K562 (cell line): ENCODE data around the gene USP16. TPM values are rescaled to one million over a fixed set of nuclear protein-coding genes. Genes with fewer than 3 reads are reported as not detected.

Experiments
- ATF4 ChIP-seq: fragments of 450-650 bp; formaldehyde crosslinking; IDR thresholded peaks from 2 replicates; pipeline ENCODE4 v1.4.0; 2022; ENCODE audit warnings: mild to moderate bottlenecking, moderate library complexity
- BCL6 ChIP-seq: fragments of 250-450 bp; sonication (Bioruptor Pico); IDR thresholded peaks from 2 replicates; pipeline ENCODE4 v1.4.0; 2020
- BRD4 ChIP-seq: fragments of 200-600 bp; sonication (generic); IDR thresholded peaks from 2 replicates; pipeline ENCODE4 v1.6.1; 2017; ENCODE audit warnings: inconsistent platforms
- FOXK1 ChIP-seq: sonication (generic); formaldehyde crosslinking; IDR thresholded peaks from 2 replicates; pipeline ENCODE4 v1.8.0; 2022; ENCODE audit warnings: missing genetic modification reagents, mild to moderate bottlenecking, borderline replicate concordance
- FOXP4 ChIP-seq: sonication (generic); formaldehyde crosslinking; IDR thresholded peaks from 2 replicates; pipeline ENCODE4 v1.8.0; 2022; ENCODE audit warnings: mild to moderate bottlenecking, missing genetic modification reagents, borderline replicate concordance
- HOXB6 ChIP-seq: fragments of 250-450 bp; sonication (Bioruptor Pico); IDR thresholded peaks from 2 replicates; pipeline ENCODE4 v1.5.1; 2022; ENCODE audit warnings: mild to moderate bottlenecking, borderline replicate concordance
- NCOA4 ChIP-seq: fragments of 450-650 bp; IDR thresholded peaks from 2 replicates; pipeline ENCODE4 v1.6.1; 2018; ENCODE audit warnings: mild to moderate bottlenecking; ENCODE audit not compliant: partially characterized antibody
- PHF8 ChIP-seq: fragments of 200-600 bp; sonication (generic); IDR thresholded peaks from 2 replicates; pipeline ENCODE4 v1.6.1; 2012; ENCODE audit warnings: mixed run types, mild to moderate bottlenecking, inconsistent platforms, low read length, moderate library complexity, borderline replicate concordance
- PREB ChIP-seq: sonication (generic); formaldehyde crosslinking; IDR thresholded peaks from 2 replicates; pipeline ENCODE4 v1.8.1; 2023; ENCODE audit warnings: mild to moderate bottlenecking, missing genetic modification reagents
- RAD21 ChIP-seq, 2 experiments: fragments of 250-450 bp in 1 of 2; fragments of 450-650 bp in 1 of 2; sonication (Bioruptor Pico) in 1 of 2; formaldehyde crosslinking in 1 of 2; IDR thresholded peaks in 1 of 2; conservative IDR thresholded peaks in 1 of 2; 2 replicates each; pipeline versions ENCODE4 v1.4.0 to v1.8.0; 2020 to 2022; ENCODE audit warnings: mild to moderate bottlenecking in 2 of 2, moderate library complexity in 1 of 2
- SMAD1 ChIP-seq: fragments of 150-350 bp; IDR thresholded peaks from 2 replicates; pipeline ENCODE4 v1.6.1; 2014; ENCODE audit warnings: low read length, low read depth; ENCODE audit not compliant: partially characterized antibody
- ZNF134 ChIP-seq: fragments of 250-450 bp; sonication (Bioruptor Pico); conservative IDR thresholded peaks from 2 replicates; pipeline ENCODE4 v1.4.0; 2020
- ZNF197 ChIP-seq: fragments of 200-800 bp; sonication (Bioruptor generic); IDR thresholded peaks from 2 replicates; pipeline ENCODE4 v1.6.1; 2016; ENCODE audit warnings: low read depth, missing genetic modification characterization, missing compliant biosample characterization
- ZNF592 ChIP-seq: fragments of 450-650 bp; IDR thresholded peaks from 2 replicates; pipeline ENCODE4 v1.6.1; 2017; ENCODE audit warnings: antibody characterized with exemption, mild to moderate bottlenecking
- polyA plus RNA-seq, 8 experiments: library from polyadenylated mRNA; depleted of rRNA in 4 of 8; stranded (reverse) in 5 of 8; unstranded in 3 of 8; fragments of >200 nt; fragmentation: Nextera tagmentation in 2 of 8; fragmentation: Illumina TruSeq in 1 of 8; extraction: Ambion mirVana in 2 of 8; extraction: Trizol in 1 of 8; gene quantifications; 2 replicates each; pipeline versions ENCODE4 v1.2.1 to v1.2.3, GENCODE V29; 2011 to 2014; ENCODE audit warnings: inconsistent platforms in 1 of 8, missing spikeins in 1 of 8
- total RNA-seq, 7 experiments: library from RNA; depleted of rRNA in 6 of 7; stranded (reverse); fragments of >200 nt in 6 of 7; fragmentation: Illumina TruSeq in 2 of 7; extraction: Trizol in 2 of 7; gene quantifications; 2 replicates each; pipeline versions ENCODE4 v1.2.1 to v1.2.3, GENCODE V29; 2011 to 2021; ENCODE audit warnings: low replicate concordance in 1 of 7
- TF ChIP-seq, protein P1 (sequence below): fragments of 250-450 bp; sonication (Bioruptor Pico); IDR thresholded peaks from 2 replicates; pipeline ENCODE4 v1.9.0; 2021; ENCODE audit warnings: mild to moderate bottlenecking, inconsistent platforms

The USP16 gene
- total and polyA plus RNA-seq, 9 of the 15 experiments (the other 6 are each of a cell fraction or from before 2014, with no cell fraction given): 38.4 to 90.9 (median 62.8) TPM

GRCh38 chr21:29073222-29074006, 48.9 kb downstream of the USP16 start, which contains the start of gene CCT8 (continued):
- TF ChIP-seq ZNF592 (no peak), FOXP4 (CRISPR knock-in tag) (no peak; the same call in 1 of the 2 replicates), ATF4 (CRISPR knock-in tag) (0 out of 2 replicates have a peak, but pooled peaks have one; percentile 20), SMAD1 (peak; percentile 86), ZNF134 (CRISPR knock-in tag) (no peak), RAD21 (CRISPR knock-in tag; conservative IDR thresholded peaks at IDR 0.05 in 1 of 2, IDR thresholded peaks at IDR 0.05 in 1 of 2) (no peak), PHF8 (peak; percentile 100), BCL6 (CRISPR knock-in tag) (no peak), PREB (CRISPR knock-in tag) (peak; percentile 87; the same call in 1 of the 2 replicates), ZNF197 (CRISPR knock-in tag) (no peak), FOXK1 (CRISPR knock-in tag) (peak; percentile 42; the same call in 1 of the 2 replicates), NCOA4 (no peak), BRD4 (peak; percentile 94), HOXB6 (no peak)
- TF ChIP-seq, protein P1, sequence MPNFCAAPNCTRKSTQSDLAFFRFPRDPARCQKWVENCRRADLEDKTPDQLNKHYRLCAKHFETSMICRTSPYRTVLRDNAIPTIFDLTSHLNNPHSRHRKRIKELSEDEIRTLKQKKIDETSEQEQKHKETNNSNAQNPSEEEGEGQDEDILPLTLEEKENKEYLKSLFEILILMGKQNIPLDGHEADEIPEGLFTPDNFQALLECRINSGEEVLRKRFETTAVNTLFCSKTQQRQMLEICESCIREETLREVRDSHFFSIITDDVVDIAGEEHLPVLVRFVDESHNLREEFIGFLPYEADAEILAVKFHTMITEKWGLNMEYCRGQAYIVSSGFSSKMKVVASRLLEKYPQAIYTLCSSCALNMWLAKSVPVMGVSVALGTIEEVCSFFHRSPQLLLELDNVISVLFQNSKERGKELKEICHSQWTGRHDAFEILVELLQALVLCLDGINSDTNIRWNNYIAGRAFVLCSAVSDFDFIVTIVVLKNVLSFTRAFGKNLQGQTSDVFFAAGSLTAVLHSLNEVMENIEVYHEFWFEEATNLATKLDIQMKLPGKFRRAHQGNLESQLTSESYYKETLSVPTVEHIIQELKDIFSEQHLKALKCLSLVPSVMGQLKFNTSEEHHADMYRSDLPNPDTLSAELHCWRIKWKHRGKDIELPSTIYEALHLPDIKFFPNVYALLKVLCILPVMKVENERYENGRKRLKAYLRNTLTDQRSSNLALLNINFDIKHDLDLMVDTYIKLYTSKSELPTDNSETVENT: peak; percentile 67
